ENCODE measurements around the gene TPRG1.

Gene TPRG1

GRCh38 chr3:189166321-189166720 lies 5.5 kb upstream of the TPRG1 start:
- DNase-seq = no peak

- no peak for DNase-seq
Measured at GRCh38 chr3:189167027-189167766, 4.6 kb upstream of the TPRG1 start.

GRCh38 chr3:189168711-189169110 lies 3.1 kb upstream of the TPRG1 start:
- no peak for DNase-seq

DNA sequence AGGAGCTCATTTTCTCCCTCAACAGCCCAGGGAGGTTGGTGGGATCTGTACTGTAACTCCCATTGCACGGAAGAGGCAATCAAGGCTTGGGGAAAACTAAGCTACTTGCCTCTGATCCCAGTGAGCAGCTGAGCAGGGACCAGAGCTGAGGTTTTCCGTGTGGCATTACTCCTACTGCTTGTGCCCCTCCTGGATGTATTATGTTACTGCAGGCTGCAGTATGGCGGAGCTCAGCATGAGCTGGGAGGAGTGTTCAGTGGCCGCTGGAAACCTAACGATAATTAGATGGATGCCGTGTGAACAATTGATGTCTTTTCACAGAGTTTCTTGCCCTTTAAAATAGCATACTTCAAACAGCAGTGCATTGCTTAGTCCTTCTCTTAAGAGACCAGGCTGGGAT lies 2.0 kb upstream of the TPRG1 start:
- DNase-seq = no peak

- DNase-seq = no peak
Measured at GRCh38 chr3:189170559-189170958, 1.2 kb upstream of the TPRG1 start.

- DNase-seq = no peak
Measured at GRCh38 chr3:189172668-189173419, 1.1 kb downstream of the TPRG1 start.

DNA sequence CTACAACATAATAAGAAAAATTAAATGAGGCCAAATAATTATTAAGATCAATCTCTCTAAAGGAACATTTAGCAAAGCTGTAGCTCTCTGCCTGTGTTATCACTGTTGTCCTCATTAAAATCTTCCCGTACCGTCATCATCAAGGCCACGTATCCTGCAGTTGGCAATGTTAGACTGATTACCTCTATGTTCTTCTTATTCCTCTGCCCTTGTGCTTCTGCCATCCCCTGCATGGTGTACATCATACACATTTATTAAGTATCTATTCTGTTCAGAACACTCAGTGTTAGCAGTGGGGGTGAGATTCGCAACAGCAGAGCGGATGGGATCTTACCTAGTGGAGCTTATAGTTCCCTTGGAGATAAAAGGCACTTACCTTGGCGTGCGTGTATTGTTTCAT lies 12.8 kb downstream of the TPRG1 start:
- no peak for DNase-seq

DNA sequence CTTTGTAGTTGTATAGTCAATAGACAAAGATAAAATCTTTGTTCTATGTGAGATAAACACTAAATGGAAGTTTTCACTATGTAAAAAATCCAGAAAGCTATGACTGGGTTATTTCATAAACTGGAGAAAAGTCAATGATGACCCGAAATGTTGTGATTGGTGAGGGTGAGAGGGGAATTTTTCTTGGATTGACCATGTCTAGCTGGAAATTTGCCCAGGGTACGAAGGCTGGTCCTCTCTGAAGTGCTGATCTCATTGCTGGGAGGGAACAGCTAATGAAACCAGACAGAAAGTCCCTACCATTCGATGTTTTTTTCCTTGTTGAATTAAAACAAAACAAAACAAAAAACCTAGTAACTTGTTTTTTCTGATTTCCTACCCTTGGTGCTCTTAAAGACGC lies 14.3 kb downstream of the TPRG1 start:
- DNase-seq = no peak

- DNase-seq = no peak
Measured at GRCh38 chr3:189188466-189188865, 16.7 kb downstream of the TPRG1 start.

DNA sequence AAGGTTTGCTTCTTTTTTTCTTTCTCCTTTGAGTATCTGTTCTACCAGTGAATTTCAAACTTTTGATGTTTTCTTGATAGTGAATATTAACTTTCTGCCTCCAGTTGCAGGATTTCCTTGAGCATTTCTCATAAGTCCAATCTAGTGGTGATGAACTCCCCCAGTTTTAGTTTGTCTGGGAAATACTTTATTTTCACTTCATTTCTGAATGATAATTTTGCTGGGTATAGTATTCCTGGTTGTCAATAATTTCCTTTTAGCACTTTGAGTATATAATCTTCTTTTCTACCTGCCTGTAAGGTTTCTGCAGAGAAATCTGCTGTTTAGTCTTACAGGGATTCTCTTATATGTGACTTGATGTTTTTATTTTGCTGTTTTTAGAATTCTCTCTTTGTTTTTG lies 21.0 kb downstream of the TPRG1 start:
- no peak for DNase-seq

DNA sequence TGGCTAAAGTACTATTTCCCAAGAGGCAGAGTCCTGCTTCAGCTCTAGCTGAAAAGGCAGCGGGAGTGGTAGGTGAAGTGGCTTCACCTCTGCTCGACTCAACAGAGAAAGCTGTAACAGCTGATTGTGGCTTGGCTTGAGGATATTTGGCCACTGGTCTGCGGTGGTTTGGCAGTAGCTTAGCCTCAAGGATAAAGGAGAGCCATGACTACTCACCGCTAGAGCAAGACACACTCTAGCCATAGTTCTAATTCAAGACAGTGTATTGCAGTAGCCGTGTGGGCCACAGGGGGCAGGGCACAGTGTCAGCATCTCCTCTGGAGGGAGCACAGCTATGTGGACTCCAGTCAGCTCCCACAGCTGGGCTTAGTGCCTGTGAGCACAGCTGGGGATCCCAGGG lies 23.5 kb downstream of the TPRG1 start:
- no peak for DNase-seq

- no peak for DNase-seq
Measured at GRCh38 chr3:189202106-189202505, 30.3 kb downstream of the TPRG1 start.

- no peak for DNase-seq
Measured at GRCh38 chr3:189202583-189202982, 30.8 kb downstream of the TPRG1 start.

DNA sequence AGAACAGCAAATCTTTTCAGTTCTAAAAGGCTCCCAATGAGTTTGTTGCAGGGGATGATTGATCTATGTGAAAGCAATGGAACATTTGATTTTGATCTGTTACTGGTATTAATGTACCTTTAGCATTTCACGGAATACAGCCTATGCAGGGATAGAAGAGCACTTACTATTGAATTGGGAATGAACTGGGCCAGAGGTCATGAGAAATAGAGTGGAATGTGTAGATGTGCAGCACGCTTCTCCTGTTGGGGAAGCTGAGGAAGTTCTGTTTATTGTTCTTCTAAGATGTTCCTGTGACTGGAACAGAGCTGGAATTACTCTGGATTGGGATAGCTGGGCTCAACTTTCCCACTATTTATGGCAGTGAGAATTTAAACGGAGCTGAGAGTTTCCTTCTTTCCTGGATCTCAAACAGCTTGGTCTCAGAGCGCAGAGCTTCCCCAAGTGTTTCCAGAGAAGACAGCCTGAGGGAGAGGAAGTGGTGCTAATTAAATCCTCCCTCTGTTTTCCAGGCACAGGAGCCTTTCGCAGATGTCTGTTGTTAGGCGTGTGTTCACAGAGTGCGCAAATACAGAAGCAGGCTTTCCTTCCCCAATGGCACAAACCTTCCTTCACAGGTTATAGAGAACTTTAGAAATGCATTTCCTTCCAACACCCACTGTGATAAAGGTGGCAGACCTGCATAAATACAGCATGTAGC lies 32.5 kb downstream of the TPRG1 start:
- no peak for DNase-seq

GRCh38 chr3:189204937-189205336 lies 33.2 kb downstream of the TPRG1 start:
- DNase-seq = no peak

DNA sequence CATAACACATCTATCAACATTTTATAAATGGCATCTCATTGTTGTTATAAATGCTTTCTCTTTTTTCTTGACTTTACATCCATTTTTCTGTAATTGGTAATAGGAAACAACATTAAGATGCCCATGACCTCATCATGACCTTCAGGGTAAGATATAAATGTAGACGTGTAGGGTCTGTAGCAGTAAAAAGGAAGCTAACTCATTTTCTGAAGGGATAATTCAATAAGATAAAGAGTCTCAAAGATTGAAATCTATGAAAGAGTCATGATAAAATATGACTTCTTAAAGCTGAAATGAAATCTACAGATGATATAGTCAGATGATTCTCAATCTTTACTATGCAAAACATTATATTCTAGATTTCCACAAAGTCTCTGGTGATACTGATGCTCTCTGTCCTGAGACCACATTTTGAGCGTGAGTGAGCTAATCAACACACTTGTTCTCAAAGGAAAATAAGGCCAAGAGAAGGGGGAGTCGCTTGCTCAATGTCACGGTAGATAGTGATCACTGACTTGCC lies 38.5 kb downstream of the TPRG1 start:
- no peak for DNase-seq

GRCh38 chr3:189212681-189213080 lies 40.9 kb downstream of the TPRG1 start:
- no peak for DNase-seq

GRCh38 chr3:189214651-189215050 lies 42.9 kb downstream of the TPRG1 start:
- no peak for DNase-seq

DNA sequence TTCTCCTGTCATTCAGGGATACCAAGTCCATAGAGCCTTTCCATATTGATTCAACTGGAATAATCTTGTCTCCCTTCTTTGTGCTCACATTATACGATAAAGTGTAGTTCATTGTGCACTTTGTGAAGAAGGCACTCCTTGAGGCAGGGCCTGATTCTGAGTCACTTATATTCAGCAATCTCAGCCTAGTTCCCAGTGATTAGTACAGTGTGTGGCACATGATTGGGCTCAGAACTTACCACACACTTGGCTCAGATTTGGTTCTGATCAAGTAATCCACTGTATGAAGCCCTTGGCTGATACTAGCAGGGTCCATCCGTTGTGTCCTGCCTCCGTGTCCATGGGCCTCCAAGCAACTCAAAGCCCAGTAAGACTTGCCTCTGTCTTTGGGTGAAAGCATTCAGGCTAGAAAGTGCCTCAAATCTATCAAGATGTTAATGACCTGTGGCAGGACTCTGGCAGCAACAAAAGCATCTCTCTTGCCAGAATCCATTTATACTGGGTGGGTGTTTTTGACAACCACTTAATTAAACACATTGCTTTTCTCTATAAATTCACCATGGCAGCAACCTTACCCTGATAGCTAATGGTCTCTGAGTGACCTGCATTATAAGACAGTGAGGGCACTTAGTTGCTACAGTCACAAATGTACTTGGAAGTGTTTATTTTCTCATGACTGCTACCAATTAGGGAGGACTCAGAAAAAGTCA lies 51.3 kb downstream of the TPRG1 start:
- no peak for DNase-seq

DNA sequence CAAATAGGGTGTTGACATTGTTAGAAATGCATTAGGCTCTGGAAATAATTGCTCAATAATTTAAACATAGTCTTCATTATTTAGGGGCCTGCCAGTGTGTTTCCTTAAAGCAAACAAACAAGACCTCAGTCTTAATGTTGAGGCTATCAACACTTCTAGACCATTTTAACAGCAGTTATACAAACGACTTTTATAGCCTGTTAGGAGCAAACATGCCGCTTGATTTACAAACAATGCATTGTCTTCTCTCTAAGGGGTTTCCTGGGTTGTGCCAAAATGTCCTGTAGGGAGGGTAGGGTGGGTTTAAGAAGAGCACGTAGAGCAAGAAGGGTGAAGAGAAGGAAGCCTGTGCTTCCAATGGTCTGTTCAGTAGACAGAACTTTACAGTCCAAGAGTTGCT lies 53.7 kb downstream of the TPRG1 start:
- no peak for DNase-seq

GRCh38 chr3:189227249-189227648 lies 55.5 kb downstream of the TPRG1 start:
- no peak for DNase-seq

- DNase-seq = no peak
Measured at GRCh38 chr3:189229196-189229828, 57.5 kb downstream of the TPRG1 start.

All from T-helper 1 cell (primary cell).